BLaER1 treated with 17β-estradiol and CSF1 and Interleukin-3, amounts not matched to agents 10 nM and 100 nM (cell line): ENCODE measurements around the gene SNAP23.

ENCODE experiments used
- H3K27ac ChIP-seq, 11 experiments: shearing (Covaris generic); formaldehyde crosslinking; 2 replicates each; pipeline ENCODE4 v1.8.1; 2022
- H3K27me3 ChIP-seq, 11 experiments: shearing (Covaris generic); formaldehyde crosslinking; 2 replicates each; pipeline ENCODE4 v1.8.1; 2022
- H3K36me3 ChIP-seq, 11 experiments: shearing (Covaris generic); formaldehyde crosslinking; 2 replicates each; pipeline ENCODE4 v1.8.1; 2022
- H3K4me1 ChIP-seq, 10 experiments: shearing (Covaris generic); formaldehyde crosslinking; 2 replicates each; pipeline ENCODE4 v1.8.1; 2022
- H3K4me2 ChIP-seq, 11 experiments: shearing (Covaris generic); formaldehyde crosslinking; 2 replicates each; pipeline ENCODE4 v1.8.1; 2022
- H3K4me3 ChIP-seq, 10 experiments: shearing (Covaris generic); formaldehyde crosslinking; 2 replicates each; pipeline ENCODE4 v1.8.1; 2022
- H3K9ac ChIP-seq, 11 experiments: shearing (Covaris generic); formaldehyde crosslinking; 2 replicates each; pipeline ENCODE4 v1.8.1; 2022
- H3K9me3 ChIP-seq, 11 experiments: shearing (Covaris generic); formaldehyde crosslinking; replicated peaks in 1 of 11; 2 replicates each; pipeline ENCODE4 v1.8.1; 2022
- H4K20me1 ChIP-seq, 11 experiments: shearing (Covaris generic); formaldehyde crosslinking; 2 replicates each; pipeline ENCODE4 v1.8.1; 2022
- Cebpa-rat ChIP-seq, 11 experiments: shearing (Covaris generic); IDR thresholded peaks; 2 replicates each; pipeline ENCODE4 v1.8.1; 2022

SNAP23 gene

GRCh38 chr15:42457445-42458442 lies 37.7 kb upstream of the SNAP23 start:
- Histone ChIP-seq H3K4me3 (no peak overlapping the region), H3K27ac (peak overlapping the region; percentile 14 to 71 (median 52); a peak in 21 of 22 replicates), H3K36me3 (peaks cover 16 to 91% (median 49%) of the 10 kb centered on the region in 11 experiments; a peak in 21 of 22 replicates), H4K20me1 (peaks cover 0 to 88% (median 32%) of the 10 kb centered on the region in 11 experiments; a peak in 13 of 22 replicates), H3K9ac (peak overlapping the region in 8 of 11 experiments; percentile 4 to 51 (median 32); a peak in 10 of 22 replicates), H3K4me1 (peaks cover 30 to 51% (median 44%) of the 10 kb centered on the region in 10 experiments), H3K27me3 (no peaks in the 10 kb centered on the region), H3K9me3 (no peaks in the 10 kb centered on the region), H3K4me2 (peak overlapping the region; percentile 6 to 67 (median 63); a peak in 20 of 22 replicates)
- no peak for TF ChIP-seq Cebpa-rat (IDR thresholded peaks at IDR 0.05)

- H3K27ac ChIP-seq, result peak overlapping the region in 7 of 11 experiments; percentile 7 to 69 (median 59); a peak in 12 of 22 replicates
- no peaks in the 10 kb centered on the region for H3K27me3 ChIP-seq
- no peak for TF ChIP-seq Cebpa-rat (IDR thresholded peaks at IDR 0.05)
Measured at GRCh38 chr15:42461261-42461660, 34.2 kb upstream of the SNAP23 start.

GRCh38 chr15:42465520-42466259 lies 29.7 kb upstream of the SNAP23 start:
- no peaks in the 10 kb centered on the region for H3K27me3 ChIP-seq
- no peaks in the 10 kb centered on the region for H3K9me3 ChIP-seq
- no peak overlapping the region for H3K9ac ChIP-seq
- TF ChIP-seq Cebpa-rat (IDR thresholded peaks at IDR 0.05), result no peak
- H3K36me3 ChIP-seq, result peaks cover 60 to 99% (median 85%) of the 10 kb centered on the region in 11 experiments
- no peak overlapping the region for H3K4me2 ChIP-seq
- no peak overlapping the region for H3K4me3 ChIP-seq
- no peak overlapping the region for H3K27ac ChIP-seq
- peaks cover 0 to 98% (median 47%) of the 10 kb centered on the region in 11 experiments; a peak in 12 of 22 replicates for H4K20me1 ChIP-seq
- H3K4me1 ChIP-seq, result peaks cover 3 to 17% (median 15%) of the 10 kb centered on the region in 10 experiments; a peak in 17 of 20 replicates

More at GRCh38 chr15:42461261-42461660, 34.2 kb upstream of the SNAP23 start:
- Histone ChIP-seq H3K9ac (peak overlapping the region in 7 of 11 experiments; percentile 3 to 57 (median 30); a peak in 10 of 22 replicates), H3K4me2 (peak overlapping the region in 9 of 11 experiments; percentile 4 to 81 (median 57); a peak in 16 of 22 replicates), H4K20me1 (peaks cover 0 to 99% (median 39%) of the 10 kb centered on the region in 11 experiments; a peak in 14 of 22 replicates), H3K36me3 (peaks cover 40 to 91% (median 55%) of the 10 kb centered on the region in 11 experiments), H3K4me1 (peaks cover 30 to 47% (median 42%) of the 10 kb centered on the region in 10 experiments), H3K4me3 (no peak overlapping the region; a peak in 1 of 20 replicates), H3K9me3 (no peaks in the 10 kb centered on the region)

- H3K4me1 ChIP-seq, result peaks cover 0 to 32% (median 8%) of the 10 kb centered on the region in 10 experiments; a peak in 10 of 20 replicates
- peaks cover 24 to 77% (median 56%) of the 10 kb centered on the region in 11 experiments for H3K36me3 ChIP-seq
- H3K27me3 ChIP-seq, result no peaks in the 10 kb centered on the region
- no peaks in the 10 kb centered on the region for H3K9me3 ChIP-seq
- peak overlapping the region in 4 of 11 experiments; percentile 4 to 21 (median 12); a peak in 5 of 22 replicates for H3K4me2 ChIP-seq
- no peak overlapping the region for H3K4me3 ChIP-seq
- no peak for TF ChIP-seq Cebpa-rat (IDR thresholded peaks at IDR 0.05)
- peak overlapping the region in 1 of 11 experiments; percentile 12; a peak in 3 of 22 replicates for H3K27ac ChIP-seq
- H4K20me1 ChIP-seq, result peaks cover 11 to 98% (median 72%) of the 10 kb centered on the region in 11 experiments; a peak in 18 of 22 replicates
- peak overlapping the region in 2 of 11 experiments; percentile 2 to 42; a peak in 2 of 22 replicates for H3K9ac ChIP-seq
Measured at GRCh38 chr15:42471002-42471401, 24.4 kb upstream of the SNAP23 start.

- H3K9me3 ChIP-seq, result no peaks in the 10 kb centered on the region
- H3K36me3 ChIP-seq, result peaks cover 13 to 43% (median 25%) of the 10 kb centered on the region in 11 experiments
- H3K4me2 ChIP-seq, result peak overlapping the region in 2 of 11 experiments; percentile 37 to 46; a peak in 4 of 22 replicates
- H3K27me3 ChIP-seq, result no peaks in the 10 kb centered on the region
- H3K27ac ChIP-seq, result peak overlapping the region in 2 of 11 experiments; percentile 0 to 19; a peak in 2 of 22 replicates
- H3K4me1 ChIP-seq, result peaks cover 0 to 48% (median 8%) of the 10 kb centered on the region in 10 experiments; a peak in 10 of 20 replicates
- no peak overlapping the region for H3K4me3 ChIP-seq
- peaks cover 11 to 100% (median 91%) of the 10 kb centered on the region in 11 experiments; a peak in 19 of 22 replicates for H4K20me1 ChIP-seq
- no peak overlapping the region for H3K9ac ChIP-seq
- TF ChIP-seq Cebpa-rat (IDR thresholded peaks at IDR 0.05), result no peak
Measured at GRCh38 chr15:42474827-42475226, 20.6 kb upstream of the SNAP23 start.

GRCh38 chr15:42482701-42483100 lies 12.7 kb upstream of the SNAP23 start:
- H3K4me2 ChIP-seq, result no peak overlapping the region
- no peaks in the 10 kb centered on the region for H3K27me3 ChIP-seq
- H4K20me1 ChIP-seq, result peaks cover 0 to 98% (median 71%) of the 10 kb centered on the region in 11 experiments; a peak in 17 of 22 replicates
- H3K9ac ChIP-seq, result no peak overlapping the region
- no peak overlapping the region for H3K4me3 ChIP-seq
- H3K27ac ChIP-seq, result no peak overlapping the region
- TF ChIP-seq Cebpa-rat (IDR thresholded peaks at IDR 0.05), result no peak
- peaks cover 23 to 73% (median 57%) of the 10 kb centered on the region in 11 experiments for H3K36me3 ChIP-seq
- peaks cover 13 to 29% (median 23%) of the 10 kb centered on the region in 11 experiments for H3K9me3 ChIP-seq
- peaks cover 0 to 8% (median 0%) of the 10 kb centered on the region in 10 experiments; a peak in 6 of 20 replicates for H3K4me1 ChIP-seq

- TF ChIP-seq Cebpa-rat (IDR thresholded peaks at IDR 0.05), result no peak
Measured at GRCh38 chr15:42483677-42484076, 11.8 kb upstream of the SNAP23 start.

GRCh38 chr15:42490291-42490670 lies 5.2 kb upstream of the SNAP23 start:
- Histone ChIP-seq H3K4me1 (peaks cover 41 to 68% (median 58%) of the 10 kb centered on the region in 10 experiments), H3K9ac (peak overlapping the region; percentile 89 to 94 (median 90)), H3K4me2 (peak overlapping the region; percentile 77 to 98 (median 92)), H3K4me3 (peak overlapping the region; percentile 82 to 95 (median 89)), H3K36me3 (peaks cover 7 to 35% (median 20%) of the 10 kb centered on the region in 11 experiments; a peak in 18 of 22 replicates), H3K27me3 (no peaks in the 10 kb centered on the region), H3K9me3 (no peaks in the 10 kb centered on the region), H4K20me1 (peaks cover 0 to 47% (median 36%) of the 10 kb centered on the region in 11 experiments; a peak in 15 of 22 replicates), H3K27ac (peak overlapping the region; percentile 91 to 98 (median 95))
- TF ChIP-seq Cebpa-rat (IDR thresholded peaks at IDR 0.05), result no peak

More at GRCh38 chr15:42483677-42484076, 11.8 kb upstream of the SNAP23 start:
- H3K9ac ChIP-seq, result no peak overlapping the region
- peaks cover 13 to 29% (median 23%) of the 10 kb centered on the region in 11 experiments for H3K9me3 ChIP-seq
- no peaks in the 10 kb centered on the region for H3K27me3 ChIP-seq
- H3K4me1 ChIP-seq, result peaks cover 0 to 17% (median 6%) of the 10 kb centered on the region in 10 experiments; a peak in 12 of 20 replicates
- H3K36me3 ChIP-seq, result peaks cover 23 to 82% (median 57%) of the 10 kb centered on the region in 11 experiments
- no peak overlapping the region for H3K4me3 ChIP-seq
- H3K4me2 ChIP-seq, result no peak overlapping the region
- H3K27ac ChIP-seq, result no peak overlapping the region
- peaks cover 0 to 98% (median 72%) of the 10 kb centered on the region in 11 experiments; a peak in 17 of 22 replicates for H4K20me1 ChIP-seq
